Measurements from ENCODE around the gene EIF4EBP2. TPM values are rescaled to one million over a fixed set of nuclear protein-coding genes. Genes with fewer than 3 reads are reported as not detected.

EIF4EBP2 gene
- total and polyA plus RNA-seq, 8 donors = 63.8 to 81.4 (median 77.5) TPM

GRCh38 chr10:70376436-70377378 lies 27.2 kb upstream of the EIF4EBP2 start:
- TF ChIP-seq CTCF (IDR thresholded peaks at IDR 0.05) = no peak
- Histone ChIP-seq H3K27me3 (peaks cover 0 to 7% of the 10 kb centered on the region in 2 donors), H3K27ac (no peak overlapping the region), H3K4me1 (peaks cover 0 to 10% of the 10 kb centered on the region in 2 donors), H3K36me3 (no peaks in the 10 kb centered on the region), H3K4me3 (no peak overlapping the region), H3K9me3 (peaks cover 0 to 7% of the 10 kb centered on the region in 2 donors)
- intact Hi-C loops (cut with DNase I) = no loop called here
- DNase-seq (no peak), ATAC-seq (peak; percentile 7)

- Histone ChIP-seq H3K36me3 (no peaks in the 10 kb centered on the region), H3K4me1 (peaks cover 0 to 19% of the 10 kb centered on the region in 2 donors), H3K4me3 (no peak overlapping the region), H3K9me3 (peaks cover 0 to 7% of the 10 kb centered on the region in 2 donors), H3K27me3 (peaks cover 0 to 13% of the 10 kb centered on the region in 2 donors), H3K27ac (peak overlapping the region in 1 of 2 donors; percentile 71)
- peak in 1 of 4 donors; percentile 60 for DNase-seq
- intact Hi-C loops (cut with DNase I) = no loop called here
- TF ChIP-seq CTCF (IDR thresholded peaks at IDR 0.05) = no peak
- peak; percentile 20 for ATAC-seq
Measured at GRCh38 chr10:70378122-70378521, 25.8 kb upstream of the EIF4EBP2 start.

- ATAC-seq = no peak
- Histone ChIP-seq H3K27me3 (peaks cover 0 to 13% of the 10 kb centered on the region in 2 donors), H3K27ac (no peak overlapping the region), H3K36me3 (no peaks in the 10 kb centered on the region), H3K4me1 (peaks cover 0 to 20% of the 10 kb centered on the region in 2 donors), H3K9me3 (peaks cover 0 to 7% of the 10 kb centered on the region in 2 donors), H3K4me3 (no peak overlapping the region)
- peak; percentile 39 to 67 for TF ChIP-seq CTCF (IDR thresholded peaks at IDR 0.05)
- intact Hi-C loops (cut with DNase I) = no loop called here
- DNase-seq = no peak
Measured at GRCh38 chr10:70379581-70380176, 24.3 kb upstream of the EIF4EBP2 start.

GRCh38 chr10:70380350-70381135 lies 23.4 kb upstream of the EIF4EBP2 start:
- no peak for TF ChIP-seq CTCF (IDR thresholded peaks at IDR 0.05)
- no peak overlapping the region for H3K4me3 ChIP-seq
- peaks cover 0 to 7% of the 10 kb centered on the region in 2 donors for H3K9me3 ChIP-seq
- H3K27ac ChIP-seq = no peak overlapping the region
- peaks cover 0 to 13% of the 10 kb centered on the region in 2 donors for H3K27me3 ChIP-seq
- ATAC-seq (no peak), DNase-seq (no peak)
- intact Hi-C loops (cut with DNase I) = no loop called here
- H3K4me1 ChIP-seq = peaks cover 0 to 20% of the 10 kb centered on the region in 2 donors
- no peaks in the 10 kb centered on the region for H3K36me3 ChIP-seq

All from left lung (tissue), 10 donors.